CD4-positive, alpha-beta T cell treated with Interleukin-2 at 100 ng/mL for 4 hours (primary cell): ENCODE measurements around the gene HTR1D.

ENCODE experiments used
- DNase-seq: peaks from one replicate; pipeline ENCODE4 v3.0.0-alpha.2; 2020; ENCODE audit warnings: low spot score

HTR1D gene

GRCh38 chr1:23150125-23150524, 67.2 kb downstream of the HTR1D start:
- DNase-seq: no peak

DNA sequence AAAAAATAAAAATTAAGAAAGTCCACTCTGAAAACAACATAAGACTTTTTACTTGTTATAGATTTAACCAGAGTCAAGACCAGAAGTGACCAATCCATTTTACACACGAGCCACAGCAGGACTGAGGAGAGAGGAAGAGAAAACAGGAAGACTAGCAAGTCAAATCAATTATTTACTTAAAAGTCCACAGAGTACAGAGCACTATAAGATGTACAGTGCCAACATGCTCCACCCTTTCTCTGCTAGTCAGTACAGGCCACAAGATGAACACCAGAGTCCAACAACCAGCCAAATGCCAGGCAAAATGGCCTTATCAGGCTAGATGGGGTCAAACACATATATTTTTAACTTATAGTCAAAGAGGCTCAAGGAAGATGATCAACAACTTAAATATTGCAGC, 68.2 kb downstream of the HTR1D start:
- no peak for DNase-seq

GRCh38 chr1:23148084-23148483, 69.2 kb downstream of the HTR1D start:
- DNase-seq: peak; percentile 58
